Measurements from ENCODE around the gene SP1.
A peak's percentile ranks its signal among the peaks of the same experiment; 100 is the strongest.
"Not testable (repeated sequence)": the region's sequence is repeated elsewhere in the genome, so short reads cannot be mapped to it uniquely, and the experiment has no call there.

Gene SP1

GRCh38 chr12:53380104-53380793 lies at the start of gene SP1:
TSS of gene SP1 (plus strand) at chr12:53380176. CDS start at chr12:53380292, 116 bp downstream.
- peak; percentile 88 for DNase-seq
- in situ Hi-C loops (cut with MboI; ENCODE audit: low pct_unique_long_range_greater_than_20kb, low sequenced_read_pairs): no loop called here

GRCh38 chr12:53330671-53331070 lies 49.3 kb upstream of the SP1 start:
- DNase-seq: no peak
- in situ Hi-C loops (cut with MboI; ENCODE audit: low pct_unique_long_range_greater_than_20kb, low sequenced_read_pairs): no loop called here

- in situ Hi-C loops (cut with MboI; ENCODE audit: low pct_unique_long_range_greater_than_20kb, low sequenced_read_pairs); DNase-seq: not testable (repeated sequence)
Measured at GRCh38 chr12:53332339-53332738, 47.6 kb upstream of the SP1 start.

- no peak for DNase-seq
- in situ Hi-C loops (cut with MboI; ENCODE audit: low pct_unique_long_range_greater_than_20kb, low sequenced_read_pairs): no loop called here
Measured at GRCh38 chr12:53332744-53333143, 47.2 kb upstream of the SP1 start.

- in situ Hi-C loops (cut with MboI; ENCODE audit: low pct_unique_long_range_greater_than_20kb, low sequenced_read_pairs): no loop called here
- DNase-seq: no peak
Measured at GRCh38 chr12:53333289-53333688, 46.7 kb upstream of the SP1 start.

- DNase-seq: no peak
- in situ Hi-C loops (cut with MboI; ENCODE audit: low pct_unique_long_range_greater_than_20kb, low sequenced_read_pairs): no loop called here
Measured at GRCh38 chr12:53333845-53334244, 46.1 kb upstream of the SP1 start.

- DNase-seq: no peak
- in situ Hi-C loops (cut with MboI; ENCODE audit: low pct_unique_long_range_greater_than_20kb, low sequenced_read_pairs): no loop called here
Measured at GRCh38 chr12:53334822-53335221, 45.2 kb upstream of the SP1 start.

GRCh38 chr12:53336181-53336681 lies 43.7 kb upstream of the SP1 start, which contains the start of gene SP7:
TSS of gene SP7 (minus strand) at chr12:53336354. CDS start at chr12:53335646, 708 bp downstream.
- in situ Hi-C loops (cut with MboI; ENCODE audit: low pct_unique_long_range_greater_than_20kb, low sequenced_read_pairs): no loop called here
- DNase-seq: peak; percentile 87

- in situ Hi-C loops (cut with MboI; ENCODE audit: low pct_unique_long_range_greater_than_20kb, low sequenced_read_pairs): no loop called here
- DNase-seq: no peak
Measured at GRCh38 chr12:53338017-53338416, 42.0 kb upstream of the SP1 start.

GRCh38 chr12:53338916-53339315 lies 41.1 kb upstream of the SP1 start:
- in situ Hi-C loops (cut with MboI; ENCODE audit: low pct_unique_long_range_greater_than_20kb, low sequenced_read_pairs): no loop called here
- no peak for DNase-seq

GRCh38 chr12:53340398-53340797 lies 39.6 kb upstream of the SP1 start:
- in situ Hi-C loops (cut with MboI; ENCODE audit: low pct_unique_long_range_greater_than_20kb, low sequenced_read_pairs): no loop called here
- no peak for DNase-seq

GRCh38 chr12:53343449-53343848 lies 36.5 kb upstream of the SP1 start:
- in situ Hi-C loops (cut with MboI; ENCODE audit: low pct_unique_long_range_greater_than_20kb, low sequenced_read_pairs): no loop called here
- DNase-seq: no peak

- no peak for DNase-seq
- in situ Hi-C loops (cut with MboI; ENCODE audit: low pct_unique_long_range_greater_than_20kb, low sequenced_read_pairs): no loop called here
Measured at GRCh38 chr12:53343969-53344368, 36.0 kb upstream of the SP1 start.

- in situ Hi-C loops (cut with MboI; ENCODE audit: low pct_unique_long_range_greater_than_20kb, low sequenced_read_pairs): no loop called here
- DNase-seq: no peak
Measured at GRCh38 chr12:53344487-53344823, 35.5 kb upstream of the SP1 start.

GRCh38 chr12:53344824-53345485 lies 35.0 kb upstream of the SP1 start:
- DNase-seq: peak; percentile 79
- in situ Hi-C loops (cut with MboI; ENCODE audit: low pct_unique_long_range_greater_than_20kb, low sequenced_read_pairs): no loop called here

GRCh38 chr12:53345486-53346188 lies 34.3 kb upstream of the SP1 start:
- in situ Hi-C loops (cut with MboI; ENCODE audit: low pct_unique_long_range_greater_than_20kb, low sequenced_read_pairs): no loop called here
- DNase-seq: no peak

GRCh38 chr12:53346491-53346890 lies 33.5 kb upstream of the SP1 start:
- in situ Hi-C loops (cut with MboI; ENCODE audit: low pct_unique_long_range_greater_than_20kb, low sequenced_read_pairs): no loop called here

GRCh38 chr12:53347905-53348304 lies 32.1 kb upstream of the SP1 start:
- in situ Hi-C loops (cut with MboI; ENCODE audit: low pct_unique_long_range_greater_than_20kb, low sequenced_read_pairs): no loop called here
- DNase-seq: no peak

More at GRCh38 chr12:53346491-53346890, 33.5 kb upstream of the SP1 start:
- DNase-seq: peak; percentile 22

- DNase-seq: peak; percentile 92
- in situ Hi-C loops (cut with MboI; ENCODE audit: low pct_unique_long_range_greater_than_20kb, low sequenced_read_pairs): no loop called here
Measured at GRCh38 chr12:53352331-53353256, 27.4 kb upstream of the SP1 start.

Data from KBM-7 (cell line).